SIG-M5 treated with dmso at 0.1 percent for 504 hours (cell line): ENCODE measurements around the gene JMJD1C.
"Not testable (repeated sequence)": the region's sequence is repeated elsewhere in the genome, so short reads cannot be mapped to it uniquely, and the experiment has no call there.

Experiments used
- DNase-seq: peaks from one replicate; lab custom pipeline; 2025; ENCODE audit not compliant: unreplicated experiment; lab: John Stamatoyannopoulos, UW

Gene JMJD1C

GRCh38 chr10:63410633-63411032 lies 55.1 kb downstream of the JMJD1C start:
- no peak for DNase-seq

- DNase-seq: no peak
Measured at GRCh38 chr10:63409465-63410027, 56.2 kb downstream of the JMJD1C start.

GRCh38 chr10:63407136-63407662 lies 58.6 kb downstream of the JMJD1C start:
- no peak for DNase-seq

- no peak for DNase-seq
Measured at GRCh38 chr10:63396133-63396761, 69.5 kb downstream of the JMJD1C start.

GRCh38 chr10:63393050-63393449 lies 72.7 kb downstream of the JMJD1C start:
- DNase-seq: no peak

GRCh38 chr10:63392224-63392623 lies 73.6 kb downstream of the JMJD1C start:
- no peak for DNase-seq

GRCh38 chr10:63391812-63392211 lies 74.0 kb downstream of the JMJD1C start:
- DNase-seq: no peak

GRCh38 chr10:63390521-63390920 lies 75.3 kb downstream of the JMJD1C start:
- no peak for DNase-seq

GRCh38 chr10:63388421-63389031 lies 77.3 kb downstream of the JMJD1C start:
- DNase-seq: no peak

- DNase-seq: no peak
Measured at GRCh38 chr10:63385254-63385653, 80.5 kb downstream of the JMJD1C start.

GRCh38 chr10:63384675-63385074 lies 81.1 kb downstream of the JMJD1C start:
- DNase-seq: no peak

- no peak for DNase-seq
Measured at GRCh38 chr10:63384001-63384400, 81.8 kb downstream of the JMJD1C start.

GRCh38 chr10:63383141-63383540 lies 82.6 kb downstream of the JMJD1C start:
- no peak for DNase-seq

GRCh38 chr10:63382066-63382465 lies 83.7 kb downstream of the JMJD1C start:
- DNase-seq: no peak

GRCh38 chr10:63377305-63377661 lies 88.5 kb downstream of the JMJD1C start:
- DNase-seq: not testable (repeated sequence)

- DNase-seq: peak; percentile 73
Measured at GRCh38 chr10:63376560-63377304, 89.0 kb downstream of the JMJD1C start.

- no peak for DNase-seq
Measured at GRCh38 chr10:63375859-63376258, 89.9 kb downstream of the JMJD1C start.

GRCh38 chr10:63375458-63375857 lies 90.3 kb downstream of the JMJD1C start:
- no peak for DNase-seq

- no peak for DNase-seq
Measured at GRCh38 chr10:63374991-63375390, 90.8 kb downstream of the JMJD1C start.

- DNase-seq: no peak
Measured at GRCh38 chr10:63373176-63373575, 92.6 kb downstream of the JMJD1C start.

GRCh38 chr10:63369711-63370110 lies 96.1 kb downstream of the JMJD1C start:
- no peak for DNase-seq

GRCh38 chr10:63368365-63368764 lies 97.4 kb downstream of the JMJD1C start:
- DNase-seq: no peak
